ENCODE results near the gene GORASP1. TPM values are rescaled to one million over a fixed set of nuclear protein-coding genes. Genes with fewer than 3 reads are reported as not detected.
A peak's percentile ranks its signal among the peaks of the same experiment; 100 is the strongest.

The GORASP1 gene
- total RNA-seq, 1 donor from 2014 or later = 31.3 TPM

DNA sequence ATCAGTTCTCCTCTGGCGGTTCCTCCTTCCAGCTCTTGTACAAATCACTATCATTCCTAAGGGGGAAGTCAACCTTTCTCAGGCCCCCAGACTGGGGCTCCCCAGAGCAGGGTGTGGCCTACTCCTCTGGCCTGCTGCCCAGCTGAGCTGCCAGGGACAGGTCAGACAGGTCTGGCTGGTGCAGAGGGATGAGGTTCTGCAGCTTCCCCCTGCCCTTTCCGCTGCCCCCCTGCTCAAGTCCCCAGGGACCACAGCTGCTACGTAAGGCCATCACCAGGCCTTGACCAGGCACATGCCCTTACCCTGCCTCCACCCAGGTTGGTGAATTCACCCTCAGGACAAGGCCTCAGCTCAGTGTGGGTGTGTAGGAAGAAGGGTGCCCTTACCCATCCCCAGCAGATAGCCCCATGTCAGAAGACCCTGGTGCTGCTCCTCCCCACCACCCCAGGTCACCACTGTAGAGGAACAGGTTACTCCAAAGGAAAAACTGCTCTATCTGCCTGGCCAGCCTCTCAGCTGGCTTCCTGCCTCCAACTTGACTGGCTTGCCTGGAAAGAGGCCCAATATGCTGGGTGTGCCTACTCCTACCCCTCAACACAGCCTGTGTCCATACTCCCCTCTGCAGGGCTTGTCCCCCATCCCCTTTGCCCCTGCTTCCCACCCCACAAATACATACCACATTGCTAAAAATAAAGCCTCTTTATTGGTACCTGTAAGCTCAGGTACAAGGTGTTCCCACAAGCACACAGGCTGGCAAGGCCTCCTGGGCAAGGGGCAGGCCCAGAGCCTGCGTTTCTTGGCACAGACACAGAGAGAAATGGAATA is 34.0 kb upstream of the GORASP1 start:
- peak; percentile 28 to 38 for DNase-seq (ENCODE audit: low read depth in 2 of 2)

DNA sequence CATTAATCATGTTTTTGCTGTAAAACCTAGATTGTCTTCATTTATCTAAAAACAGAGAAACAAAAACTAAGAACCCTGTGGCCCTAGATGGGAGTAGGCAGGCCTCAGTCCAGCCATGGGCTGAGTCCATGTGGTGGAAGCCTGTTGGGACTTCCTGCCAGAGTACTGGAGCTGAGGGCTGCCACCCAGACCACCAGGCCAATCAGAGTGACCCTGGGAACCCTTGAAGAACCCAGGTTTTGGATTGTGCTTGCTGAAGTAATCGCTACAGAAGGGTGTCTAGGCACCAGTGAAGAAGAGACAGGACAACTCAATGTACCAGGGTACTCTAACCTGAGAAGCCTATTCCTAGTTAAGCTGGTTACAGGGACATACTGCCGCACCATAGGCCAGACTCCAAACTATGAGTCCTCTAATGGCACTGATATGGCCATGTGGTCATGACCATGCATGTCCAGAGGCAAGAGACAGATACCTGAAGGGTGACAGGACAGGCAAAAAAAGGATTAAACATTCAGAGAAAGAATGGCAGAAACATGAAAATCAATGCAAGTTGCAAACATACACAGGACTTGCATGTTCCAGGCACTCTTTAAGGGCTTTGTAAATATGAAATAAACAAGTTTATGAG is 33.0 kb upstream of the GORASP1 start:
- no peak for DNase-seq (ENCODE audit: low read depth in 2 of 2)

- DNase-seq (ENCODE audit: low read depth in 2 of 2) = no peak
Observed at GRCh38 chr3:39139442-39139841, 32.0 kb upstream of the GORASP1 start.

DNA sequence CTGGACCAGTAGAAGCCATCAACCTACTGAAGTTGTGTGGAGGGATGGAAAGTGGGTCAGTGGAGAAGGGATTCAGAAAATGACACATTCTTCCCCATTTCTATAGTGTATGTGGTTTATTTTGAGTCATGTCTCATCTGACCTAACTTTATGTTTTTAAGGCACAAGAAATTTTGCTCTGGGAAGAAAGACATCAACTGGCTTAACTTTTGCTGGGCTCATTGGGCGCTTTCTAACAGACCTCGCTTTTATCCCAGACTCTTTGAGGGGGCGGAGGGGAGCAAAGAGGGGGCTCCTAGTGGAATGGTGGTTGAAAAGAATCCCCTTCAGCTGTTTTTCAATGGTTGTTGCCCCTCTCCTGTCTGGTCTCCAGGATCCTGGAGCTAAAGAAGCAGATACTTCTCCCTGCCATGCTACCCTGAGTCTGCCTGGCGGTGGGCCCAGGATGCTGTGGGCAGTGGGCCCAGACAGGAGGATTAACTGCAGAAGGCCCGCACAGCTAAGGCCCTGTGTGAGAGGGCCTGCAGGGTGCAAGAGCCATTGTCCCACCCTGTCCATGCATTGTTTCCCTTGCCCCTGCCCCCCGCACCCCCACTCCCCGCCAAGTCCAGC is 31.5 kb upstream of the GORASP1 start:
- DNase-seq (ENCODE audit: low read depth in 2 of 2) = no peak

- DNase-seq (ENCODE audit: low read depth in 2 of 2) = no peak
Observed at GRCh38 chr3:39137991-39138803, 30.8 kb upstream of the GORASP1 start.

GRCh38 chr3:39137435-39137936 is 30.1 kb upstream of the GORASP1 start:
- no peak for DNase-seq (ENCODE audit: low read depth in 2 of 2)

DNA sequence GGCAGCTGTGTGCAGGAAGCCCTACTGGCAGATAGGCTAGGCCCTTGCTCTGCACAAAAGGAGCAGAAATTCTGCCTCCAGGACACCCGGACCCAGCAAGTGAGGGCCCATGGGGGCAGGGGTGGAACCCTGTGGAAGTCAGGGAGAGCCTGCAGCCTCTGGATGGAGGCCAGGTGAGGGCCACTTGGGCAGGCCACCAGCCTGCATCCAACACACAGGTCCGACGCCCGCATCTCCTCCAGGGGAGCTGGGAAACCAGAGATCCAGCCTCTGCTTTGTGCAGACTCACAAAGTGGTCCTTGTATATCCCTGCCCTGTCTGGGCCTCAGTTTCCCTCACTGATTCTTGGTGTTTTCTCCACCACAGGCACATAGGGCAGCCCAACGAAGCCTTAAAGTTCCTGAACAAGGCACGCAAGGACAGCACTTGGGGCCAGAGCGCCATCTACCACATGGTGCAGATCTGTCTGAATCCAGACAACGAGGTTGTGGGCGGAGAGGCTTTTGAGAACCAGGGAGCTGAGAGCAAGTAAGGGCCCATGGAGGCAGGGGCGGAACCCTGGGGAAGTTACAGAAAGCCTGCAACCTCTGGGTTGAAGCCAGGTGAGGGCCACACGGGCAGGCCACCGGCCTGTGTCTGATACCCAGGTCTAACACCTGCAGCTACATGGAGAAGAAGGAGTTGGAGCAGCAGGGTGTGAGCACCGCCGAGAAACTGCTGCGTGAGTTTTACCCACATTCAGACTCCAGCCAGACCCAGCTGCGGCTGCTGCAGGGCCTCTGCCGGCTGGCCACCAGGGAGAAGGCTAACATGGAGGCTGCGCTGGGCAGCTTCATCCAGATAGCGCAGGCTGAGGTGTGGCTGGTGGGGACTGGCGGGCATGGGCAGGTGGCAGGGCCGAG is 29.4 kb upstream of the GORASP1 start:
- DNase-seq (ENCODE audit: low read depth in 2 of 2) = no peak

DNA sequence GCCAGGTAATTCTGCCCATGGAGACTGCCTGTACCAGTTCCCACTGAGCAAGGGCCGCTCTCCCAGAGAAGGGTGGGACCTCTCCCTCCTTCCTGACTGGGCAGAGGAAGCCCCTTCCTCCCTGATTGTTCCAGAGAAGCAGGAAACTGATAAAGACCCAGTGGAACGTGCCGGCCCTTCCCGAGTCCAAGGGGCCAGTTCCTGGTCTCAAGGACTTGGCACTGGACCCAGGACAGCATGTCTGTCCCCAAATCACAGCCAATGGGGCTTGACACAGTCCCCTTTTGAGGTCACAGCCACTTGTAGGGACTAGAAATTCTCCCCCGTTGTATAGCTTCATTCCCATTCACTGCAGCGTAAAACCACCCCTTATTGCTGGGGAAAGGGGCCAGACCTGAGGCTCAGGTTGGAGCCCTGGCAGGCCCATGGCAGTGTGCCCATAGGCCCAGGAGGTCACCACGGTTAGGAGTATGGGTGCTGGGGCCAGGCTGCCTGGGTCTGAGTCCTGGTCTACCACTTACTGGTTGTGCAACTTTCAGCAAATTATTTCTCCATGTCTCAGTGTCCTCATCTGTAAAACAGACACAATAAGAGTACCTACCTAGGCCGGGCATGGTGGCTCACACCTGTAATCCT is 27.9 kb upstream of the GORASP1 start:
- no peak for DNase-seq (ENCODE audit: low read depth in 2 of 2)

DNA sequence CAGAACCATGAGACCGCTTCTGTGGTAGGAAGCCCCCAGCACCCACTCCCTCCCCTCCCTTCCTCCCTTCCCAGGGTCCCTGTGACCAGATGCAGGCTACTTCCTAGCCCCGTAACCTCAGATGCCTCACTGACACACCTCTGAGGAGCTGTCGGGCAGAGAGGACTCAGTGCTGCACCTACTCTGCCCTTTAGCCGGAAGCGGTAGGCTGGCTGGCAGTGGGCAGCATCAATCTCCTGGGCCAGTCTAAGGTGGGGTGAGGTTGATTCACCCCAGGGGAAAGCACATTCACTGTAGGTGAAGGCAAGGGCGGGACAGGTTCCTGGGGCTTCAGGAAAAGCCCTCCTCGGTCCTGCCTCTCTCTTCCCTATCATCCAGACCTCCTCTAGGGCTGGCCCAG is 26.9 kb upstream of the GORASP1 start:
- DNase-seq (ENCODE audit: low read depth in 2 of 2) = no peak

GRCh38 chr3:39133822-39134221 is 26.4 kb upstream of the GORASP1 start:
- no peak for DNase-seq (ENCODE audit: low read depth in 2 of 2)

DNA sequence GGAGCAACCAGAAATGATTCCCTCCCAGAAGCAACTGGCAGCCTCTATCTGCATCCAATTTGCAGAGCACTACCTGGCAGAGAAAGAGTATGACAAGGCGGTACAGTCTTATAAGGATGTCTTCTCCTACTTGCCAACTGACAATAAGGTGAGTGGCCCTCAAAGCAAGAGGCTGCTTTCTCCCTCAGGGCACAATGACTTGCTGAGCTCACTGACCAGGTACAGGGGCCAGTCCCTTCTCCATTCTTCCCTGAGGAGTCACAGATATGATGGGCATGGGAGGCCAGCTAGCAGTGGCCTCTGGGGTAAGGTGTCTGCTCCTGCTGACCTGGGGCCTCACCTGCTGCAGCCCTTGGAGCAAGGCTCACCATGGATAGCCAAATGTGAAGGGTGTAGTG is 25.7 kb upstream of the GORASP1 start:
- DNase-seq (ENCODE audit: low read depth in 2 of 2) = no peak

- no peak for DNase-seq (ENCODE audit: low read depth in 2 of 2)
Observed at GRCh38 chr3:39132096-39133092, 25.0 kb upstream of the GORASP1 start.

DNA sequence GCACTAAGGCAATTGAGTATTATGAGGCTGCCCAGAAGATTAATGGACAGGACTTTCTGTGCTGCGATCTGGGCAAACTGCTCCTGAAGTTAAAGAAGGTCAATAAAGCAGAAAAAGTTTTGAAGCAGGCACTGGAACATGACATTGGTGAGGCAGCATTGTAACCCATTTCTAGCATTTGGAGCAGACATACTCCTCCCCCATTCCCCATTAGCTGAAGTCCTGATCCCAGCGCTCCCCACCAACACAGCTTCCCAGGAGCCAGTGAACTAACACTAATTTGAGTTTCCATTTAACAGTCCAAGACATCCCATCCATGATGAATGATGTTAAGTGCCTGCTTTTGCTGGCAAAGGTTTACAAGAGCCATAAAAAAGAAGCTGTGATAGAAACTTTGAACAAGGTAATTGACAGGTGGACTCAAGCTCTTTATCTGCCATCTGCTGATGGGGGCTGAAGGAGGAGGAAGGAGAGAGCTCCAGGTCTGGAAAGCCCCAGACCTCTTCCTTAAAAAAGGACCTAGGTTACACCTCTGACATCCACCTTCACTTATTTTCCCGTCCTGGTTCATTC is 23.4 kb upstream of the GORASP1 start:
- DNase-seq (ENCODE audit: low read depth in 2 of 2) = no peak

DNA sequence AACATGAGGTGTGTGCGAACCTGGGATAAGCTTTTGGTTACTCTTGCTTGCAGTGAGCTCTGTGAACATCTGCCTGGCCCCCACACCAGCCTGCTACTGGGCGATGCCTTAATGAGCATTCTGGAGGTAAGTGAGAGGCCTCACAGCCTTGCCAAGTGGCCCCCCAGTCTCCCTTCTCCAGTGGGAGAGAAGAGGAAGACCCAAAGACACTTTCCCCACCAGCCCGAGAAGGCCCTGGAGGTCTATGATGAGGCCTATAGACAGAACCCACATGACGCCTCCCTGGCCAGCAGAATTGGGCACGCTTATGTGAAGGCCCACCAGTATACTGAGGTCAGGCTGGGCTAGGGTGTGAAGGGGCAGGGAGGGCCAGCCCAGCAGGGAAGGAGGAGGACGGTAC is 22.6 kb upstream of the GORASP1 start:
- DNase-seq (ENCODE audit: low read depth in 2 of 2) = no peak

- no peak for DNase-seq (ENCODE audit: low read depth in 2 of 2)
Observed at GRCh38 chr3:39128951-39129350, 21.5 kb upstream of the GORASP1 start.

DNA sequence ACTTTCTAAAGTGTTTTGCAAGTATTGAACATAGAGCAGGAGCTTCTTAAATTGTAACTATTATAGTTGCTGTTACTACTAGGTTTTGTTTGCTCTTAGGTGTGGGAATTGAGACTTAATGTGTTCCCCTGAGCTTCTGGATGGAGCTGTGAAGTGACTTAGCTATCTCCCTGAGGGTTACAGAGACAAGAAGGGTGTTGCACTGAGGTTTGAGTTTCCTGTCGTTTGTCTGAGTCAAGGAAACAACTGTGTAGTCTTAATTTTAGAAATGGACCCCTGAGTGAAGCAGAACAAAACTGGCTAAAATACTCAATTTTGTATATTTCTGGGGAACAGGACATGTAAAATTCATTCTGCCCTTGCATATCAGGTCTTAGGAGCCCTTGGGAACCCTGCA is 20.5 kb upstream of the GORASP1 start:
- no peak for DNase-seq (ENCODE audit: low read depth in 2 of 2)

DNA sequence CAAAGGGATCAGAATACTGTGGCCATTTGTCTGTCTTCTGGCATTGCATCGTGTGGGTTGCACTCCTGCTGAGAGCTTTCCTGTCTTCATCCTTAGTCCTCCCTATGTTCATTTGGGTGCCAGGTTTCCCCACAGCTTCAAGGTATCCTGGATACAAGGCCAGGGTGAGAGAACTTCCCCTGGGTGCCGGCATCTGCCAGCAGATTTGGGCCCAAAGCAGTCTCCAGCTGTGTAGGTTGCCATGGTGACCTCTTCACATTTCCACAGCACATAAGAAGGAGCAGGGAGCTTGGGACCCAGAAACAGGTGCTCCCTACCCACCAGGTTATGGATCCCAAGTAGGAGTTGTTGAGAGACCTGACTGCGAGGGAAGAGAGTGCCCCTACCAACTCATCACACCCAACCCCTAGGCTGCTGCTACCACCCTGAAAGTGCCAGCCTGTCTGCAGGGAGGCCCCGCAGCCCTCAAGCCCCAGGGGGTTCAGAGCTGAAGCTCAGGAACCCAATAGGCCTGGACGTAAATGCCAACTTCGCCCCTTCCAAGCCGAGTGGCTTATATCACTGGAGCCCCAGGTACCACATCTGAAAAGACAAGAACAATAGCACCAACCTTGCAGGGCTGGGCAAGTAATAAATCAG is 20.0 kb upstream of the GORASP1 start:
- no peak for DNase-seq (ENCODE audit: low read depth in 2 of 2)

GRCh38 chr3:39126532-39127071 is 19.2 kb upstream of the GORASP1 start:
- DNase-seq (ENCODE audit: low read depth in 2 of 2) = peak; percentile 78 to 81
